HG03378 (cell line): Measurements from ENCODE around the gene DPH7.
"Not testable (repeated sequence)": the region's sequence is repeated elsewhere in the genome, so short reads cannot be mapped to it uniquely, and the experiment has no call there.

Experiments
- ATAC-seq: cut with Tn5 transposase; IDR thresholded peaks from one replicate; pipeline ENCODE4 v1.9.1; 2021; ENCODE audit warnings: mild to moderate bottlenecking, moderate library complexity; ENCODE audit not compliant: unreplicated experiment

The DPH7 gene

GRCh38 chr9:137521405-137521985 is 57.2 kb downstream of the DPH7 start:
- ATAC-seq: no peak

GRCh38 chr9:137520614-137521404 is 57.9 kb downstream of the DPH7 start:
- ATAC-seq: no peak

DNA sequence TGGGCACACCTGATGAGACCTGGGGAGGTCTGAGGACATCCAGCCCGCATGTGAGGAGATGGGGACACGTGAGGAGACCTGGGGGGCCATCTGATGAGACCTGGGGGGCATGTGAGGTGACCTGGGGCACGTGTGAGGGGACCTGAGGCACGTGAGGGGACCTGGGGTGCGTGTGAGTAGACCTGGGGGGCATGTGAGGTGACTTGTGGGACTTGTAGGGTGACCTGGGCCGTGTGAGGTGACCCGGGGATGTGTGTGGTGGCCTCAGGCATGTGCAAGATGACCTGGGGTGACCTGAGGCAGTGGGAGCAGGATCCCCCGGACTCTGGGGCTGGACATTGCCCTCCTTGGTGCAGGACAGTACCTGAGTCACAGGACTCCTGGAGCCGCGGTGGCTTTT is 59.2 kb downstream of the DPH7 start:
- no peak for ATAC-seq

DNA sequence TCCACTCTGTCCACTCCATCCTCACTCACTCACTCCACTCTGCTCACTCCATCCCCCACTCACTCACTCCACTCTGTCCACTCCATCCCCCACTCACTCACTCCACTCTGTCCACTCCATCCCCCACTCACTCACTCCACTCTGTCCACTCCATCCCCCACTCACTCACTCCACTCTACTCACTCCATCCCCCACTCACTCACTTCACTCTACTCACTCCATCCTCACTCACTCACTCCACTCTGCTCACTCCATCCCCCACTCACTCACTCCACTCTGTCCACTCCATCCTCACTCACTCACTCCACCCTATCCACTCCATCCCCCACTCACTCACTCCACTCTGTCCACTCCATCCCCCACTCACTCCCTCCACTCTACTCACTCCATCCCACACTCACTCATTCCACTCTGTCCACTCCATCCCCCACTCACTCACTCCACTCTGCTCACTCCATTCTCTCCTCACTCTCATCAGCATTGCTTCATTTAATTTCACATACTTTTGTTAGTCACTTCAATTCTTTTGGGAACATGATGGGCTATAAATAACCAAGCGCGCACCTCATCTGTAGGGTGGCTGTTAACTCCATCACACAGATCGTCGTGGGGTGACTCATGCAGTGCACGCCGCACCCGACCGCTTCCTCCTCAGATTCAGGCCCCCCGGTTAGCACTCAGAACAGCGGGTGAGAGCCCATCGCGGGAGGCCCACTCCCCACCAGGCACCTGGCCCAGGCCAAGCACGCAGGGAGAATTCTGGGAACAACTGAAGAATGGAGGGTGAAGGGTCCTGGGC is 59.9 kb downstream of the DPH7 start:
- ATAC-seq: not testable (repeated sequence)

DNA sequence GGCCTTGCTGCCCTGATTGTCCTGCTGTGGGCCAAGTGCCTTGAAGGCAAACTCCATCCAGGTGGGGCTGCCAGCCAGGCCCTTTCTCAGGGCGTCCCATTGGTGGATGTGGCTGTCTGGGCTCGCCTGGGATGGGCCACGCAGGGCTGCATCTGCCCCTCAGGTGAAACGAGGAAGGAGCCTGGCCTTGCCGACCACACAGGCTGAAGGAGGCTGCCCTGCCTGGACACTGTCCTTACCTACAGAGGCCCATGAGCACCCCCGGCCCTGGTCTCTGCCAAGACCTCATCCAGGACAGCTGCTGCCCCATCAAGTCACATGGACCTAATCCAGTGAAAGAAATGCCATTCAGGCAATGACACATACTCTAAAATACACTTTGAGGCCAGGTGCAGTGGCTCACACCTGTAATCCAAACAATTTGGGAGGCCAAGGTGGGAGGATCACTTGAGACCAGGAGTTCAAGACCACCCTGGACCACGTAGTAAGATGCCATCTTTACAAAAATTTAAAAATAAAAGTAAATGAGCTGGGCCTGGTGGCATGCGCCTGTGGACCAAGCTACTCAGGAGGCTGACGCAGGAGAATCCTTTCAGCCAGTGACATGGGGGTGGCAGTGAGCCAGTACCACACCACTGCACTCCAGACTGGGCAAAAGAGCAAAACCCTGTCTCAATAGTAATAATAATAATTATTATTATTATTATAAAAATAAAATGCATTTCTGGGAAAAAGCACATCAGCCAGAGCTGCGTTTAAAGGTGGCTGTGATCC is 62.4 kb downstream of the DPH7 start:
- ATAC-seq: no peak

DNA sequence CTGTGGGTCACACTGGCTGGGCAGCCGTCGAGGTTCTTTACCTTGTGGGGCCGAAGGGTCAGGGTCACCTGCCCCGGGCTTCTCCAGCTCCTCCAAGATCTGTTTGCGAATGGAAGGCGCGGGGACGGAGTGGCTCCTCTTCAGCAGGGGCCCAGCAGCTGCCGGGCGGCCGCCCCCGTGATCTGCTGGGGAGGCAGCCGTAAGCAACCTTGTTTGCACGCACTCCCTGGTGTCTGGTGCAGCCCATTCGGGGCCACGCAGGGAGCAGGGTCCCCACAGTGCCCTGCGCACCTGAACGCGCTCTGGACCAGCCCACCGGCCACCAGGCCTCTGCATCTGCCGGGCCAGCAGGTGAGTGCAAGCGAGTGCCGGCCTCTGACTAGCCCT is 63.4 kb downstream of the DPH7 start:
- no peak for ATAC-seq

DNA sequence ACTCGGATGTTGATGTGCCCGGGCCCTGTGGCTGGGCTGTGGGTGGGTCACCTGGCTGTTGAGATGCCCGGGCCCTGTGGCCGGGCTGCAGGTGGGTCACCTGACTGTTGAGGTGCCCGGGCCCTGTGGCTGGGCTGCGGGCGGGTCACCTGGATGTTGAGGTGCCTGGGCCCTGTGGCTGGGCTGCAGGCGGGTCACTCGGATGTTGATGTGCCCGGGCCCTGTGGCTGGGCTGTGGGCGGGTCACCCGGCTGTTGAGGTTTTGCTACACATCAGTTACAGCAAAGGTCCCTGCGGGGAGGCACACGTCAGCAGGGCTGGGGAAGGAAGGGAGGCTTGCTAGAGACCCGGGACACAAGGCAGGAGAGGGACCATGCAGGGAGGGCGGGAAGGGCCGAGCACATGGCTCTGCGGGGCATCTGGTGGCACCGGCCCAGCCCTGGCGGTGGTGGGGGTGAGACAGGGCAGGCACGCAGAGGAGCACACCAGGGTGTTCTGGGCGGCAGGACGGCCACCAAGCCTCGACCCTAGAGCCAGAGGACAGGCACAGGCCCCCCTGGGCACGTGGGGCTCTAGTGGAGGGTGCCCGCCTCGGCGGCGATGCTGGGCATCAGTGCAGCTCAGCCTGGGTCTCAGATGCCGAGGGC is 63.9 kb downstream of the DPH7 start:
- no peak for ATAC-seq

GRCh38 chr9:137513801-137514570 is 64.7 kb downstream of the DPH7 start:
- ATAC-seq: not testable (repeated sequence)

DNA sequence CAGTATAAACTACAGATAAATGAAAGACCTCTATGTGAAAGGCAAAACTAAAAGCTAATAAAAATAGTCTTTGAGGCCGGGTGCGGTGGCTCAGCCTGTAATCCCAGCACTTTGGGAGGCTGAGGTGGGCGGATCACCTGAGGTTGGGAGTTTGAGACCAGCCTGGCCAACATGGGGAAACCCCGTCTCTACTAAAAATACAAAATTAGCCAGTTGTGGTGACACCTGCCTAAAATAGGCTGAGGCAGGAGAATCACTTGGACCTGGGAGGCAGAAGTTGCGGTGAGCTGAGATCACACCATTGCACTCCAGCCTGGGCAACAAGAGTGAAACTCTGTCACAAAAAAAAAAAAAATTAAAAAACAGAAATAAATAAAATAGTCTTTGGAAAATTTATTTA is 65.6 kb downstream of the DPH7 start:
- not testable (repeated sequence) for ATAC-seq

DNA sequence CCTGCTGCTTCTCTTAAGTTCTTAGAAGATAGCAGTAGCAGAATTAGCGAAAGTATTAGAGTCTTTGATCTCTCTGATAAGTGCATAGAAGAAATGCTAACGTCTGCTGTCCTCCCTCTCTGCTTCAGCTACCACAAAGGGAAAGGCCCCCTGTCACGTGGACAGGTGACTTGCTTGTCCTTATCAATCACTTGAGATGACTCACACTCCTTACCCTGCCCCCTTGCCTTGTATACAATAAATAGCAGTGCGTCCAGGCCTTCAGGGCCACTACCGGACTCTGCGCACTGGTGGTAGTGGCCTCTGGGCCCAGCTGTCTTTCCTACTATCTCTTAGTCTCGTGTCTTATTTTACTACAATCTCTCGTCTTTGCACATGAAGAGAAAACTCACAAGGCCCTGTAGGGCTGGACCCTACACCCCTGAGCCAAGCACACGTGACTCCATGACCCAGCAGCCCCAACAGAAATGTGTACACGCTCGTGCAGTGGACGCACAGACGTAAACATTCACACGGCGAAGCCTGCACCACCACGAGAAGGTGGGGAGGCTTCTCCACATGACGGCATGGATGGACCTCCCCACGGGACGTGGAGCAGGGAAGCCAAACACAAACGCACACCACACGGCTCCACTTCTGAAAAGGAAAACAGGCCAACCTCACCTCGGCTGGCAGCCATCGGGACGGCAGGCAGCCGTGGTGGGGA is 66.8 kb downstream of the DPH7 start:
- ATAC-seq: no peak

- ATAC-seq: not testable (repeated sequence)
Observed at GRCh38 chr9:137511126-137511525, 67.6 kb downstream of the DPH7 start.

DNA sequence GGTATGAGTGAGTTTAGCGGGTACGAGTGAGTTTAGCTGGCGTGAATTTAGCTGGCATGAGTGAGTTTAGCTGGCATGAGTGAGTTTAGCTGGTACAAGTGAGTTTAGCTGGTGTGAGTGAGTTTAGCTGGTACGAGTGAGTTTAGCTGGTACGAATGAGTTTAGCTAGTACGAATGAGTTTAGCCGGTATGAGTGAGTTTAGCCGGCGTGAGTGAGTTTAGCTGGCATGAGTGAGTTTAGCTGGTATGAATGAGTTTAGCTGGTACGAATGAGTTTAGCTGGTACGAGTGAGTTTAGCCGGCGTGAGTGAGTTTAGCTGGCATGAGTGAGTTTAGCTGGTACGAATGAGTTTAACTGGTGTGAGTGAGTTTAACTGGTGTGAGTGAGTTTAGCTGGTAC is 69.5 kb downstream of the DPH7 start:
- no peak for ATAC-seq

DNA sequence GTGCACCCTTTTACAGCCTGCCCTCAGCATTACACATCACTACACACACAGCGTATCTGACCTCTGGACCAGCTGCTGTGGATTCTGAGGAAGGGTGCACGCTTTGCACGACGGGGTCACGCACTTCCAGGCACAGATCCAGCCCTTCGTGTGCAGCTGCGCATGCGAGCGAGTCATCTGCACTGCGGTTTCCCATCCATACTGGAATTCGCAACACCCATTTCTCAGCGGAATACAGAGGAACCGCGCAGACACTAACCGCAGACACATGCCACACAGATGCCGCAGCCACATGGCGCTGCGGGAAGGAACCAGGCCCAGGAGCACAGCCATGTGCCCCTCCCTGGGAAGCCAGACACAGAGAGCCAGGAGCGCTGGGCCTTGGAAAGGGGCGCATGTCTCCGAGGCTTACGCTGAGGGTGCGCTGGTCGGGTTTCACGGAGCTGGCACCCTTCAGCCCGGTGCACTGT is 72.0 kb downstream of the DPH7 start:
- ATAC-seq: no peak

GRCh38 chr9:137506274-137506673 is 72.5 kb downstream of the DPH7 start:
- no peak for ATAC-seq

DNA sequence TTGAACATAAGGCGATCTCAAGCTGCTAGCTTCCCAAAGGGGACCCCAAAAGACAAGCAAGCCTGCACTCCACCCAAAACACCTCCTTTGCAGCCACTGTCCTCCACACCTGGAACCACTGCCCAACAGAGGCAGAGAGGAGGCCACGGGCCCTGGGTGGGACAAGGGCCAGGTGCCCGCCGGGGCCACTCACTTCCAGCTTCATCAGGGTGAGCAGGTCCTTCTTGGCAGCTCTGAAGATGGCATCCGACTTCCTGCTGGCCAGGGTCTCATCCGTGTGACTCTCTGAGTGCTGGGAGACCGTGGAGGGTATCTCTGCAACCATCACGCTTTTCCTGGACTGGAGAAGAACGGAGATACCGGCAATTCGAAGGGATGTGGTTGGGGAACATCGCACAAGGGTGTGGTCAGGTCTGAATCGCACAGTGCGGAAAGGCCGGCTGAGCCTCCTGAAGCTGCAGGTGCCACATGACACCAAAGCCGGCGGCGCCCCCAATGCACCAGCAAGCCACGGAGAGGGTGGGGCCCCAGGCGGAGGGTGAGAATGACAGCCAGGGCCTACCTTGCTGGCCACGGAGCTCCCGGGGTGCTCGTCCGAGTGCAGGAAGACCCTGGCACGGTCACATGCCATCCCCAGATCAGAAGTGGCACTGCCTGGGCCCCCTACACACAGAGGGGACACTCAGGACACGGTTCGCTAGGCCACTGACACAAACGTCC is 73.1 kb downstream of the DPH7 start:
- no peak for ATAC-seq
